Colonic mucosa (tissue), 4 donors: ENCODE results near the gene POC1A. TPM values are rescaled to one million over a fixed set of nuclear protein-coding genes. Genes with fewer than 3 reads are reported as not detected.

ENCODE experiments used
- DNase-seq: peaks from one replicate; pipeline ENCODE4 v3.0.0-alpha.2; 2020
- H3K27ac ChIP-seq: fragments of 200-600 bp; one replicate; pipeline ENCODE4 v1.8.0; 2021
- H3K27me3 ChIP-seq: fragments of 200-600 bp; one replicate; pipeline ENCODE4 v1.8.0; 2021
- H3K36me3 ChIP-seq: fragments of 200-600 bp; one replicate; pipeline ENCODE4 v1.8.0; 2021
- H3K4me1 ChIP-seq: fragments of 200-600 bp; one replicate; pipeline ENCODE4 v1.8.0; 2021; ENCODE audit warnings: mild to moderate bottlenecking
- H3K4me3 ChIP-seq: fragments of 200-600 bp; one replicate; pipeline ENCODE4 v1.8.0; 2021
- H3K9ac ChIP-seq, 2 donors: one replicate each; pipeline ENCODE4 v1.7.0; 2013; ENCODE audit warnings: control low read depth in 2 of 2, low read depth in 2 of 2, low read length in 2 of 2
- H3K9me3 ChIP-seq: fragments of 200-600 bp; one replicate; pipeline ENCODE4 v1.8.0; 2021
- CTCF ChIP-seq: fragments of 200-600 bp; IDR thresholded peaks from one replicate; pipeline ENCODE4 v1.8.0; 2022; ENCODE audit warnings: antibody characterized with exemption, mild to moderate bottlenecking
- intact Hi-C: fragments of 100-400 bp; cut with DNase I; formaldehyde crosslinking; loops from one replicate; pipeline ENCODE4 v1.14.1; 2022
- total RNA-seq, 2 donors: library from RNA; stranded (reverse); fragmentation: NEBNext Ultra II Directional in 1 of 2; extraction: Animal tissue kit (Norgen Biotek cat#: 25700) in 1 of 2; gene quantifications; one replicate each; pipeline ENCODE4 v1.2.1, GENCODE V29; 2021
- donor health status: healthy.
- donor health status: DM: no; HTN: no; CAD: no.
- donor health status: DM: no; HTN: no; CAD: no.

POC1A gene
- total RNA-seq, 2 donors from 2014 or later, result 7.6 to 33.7 TPM

DNA sequence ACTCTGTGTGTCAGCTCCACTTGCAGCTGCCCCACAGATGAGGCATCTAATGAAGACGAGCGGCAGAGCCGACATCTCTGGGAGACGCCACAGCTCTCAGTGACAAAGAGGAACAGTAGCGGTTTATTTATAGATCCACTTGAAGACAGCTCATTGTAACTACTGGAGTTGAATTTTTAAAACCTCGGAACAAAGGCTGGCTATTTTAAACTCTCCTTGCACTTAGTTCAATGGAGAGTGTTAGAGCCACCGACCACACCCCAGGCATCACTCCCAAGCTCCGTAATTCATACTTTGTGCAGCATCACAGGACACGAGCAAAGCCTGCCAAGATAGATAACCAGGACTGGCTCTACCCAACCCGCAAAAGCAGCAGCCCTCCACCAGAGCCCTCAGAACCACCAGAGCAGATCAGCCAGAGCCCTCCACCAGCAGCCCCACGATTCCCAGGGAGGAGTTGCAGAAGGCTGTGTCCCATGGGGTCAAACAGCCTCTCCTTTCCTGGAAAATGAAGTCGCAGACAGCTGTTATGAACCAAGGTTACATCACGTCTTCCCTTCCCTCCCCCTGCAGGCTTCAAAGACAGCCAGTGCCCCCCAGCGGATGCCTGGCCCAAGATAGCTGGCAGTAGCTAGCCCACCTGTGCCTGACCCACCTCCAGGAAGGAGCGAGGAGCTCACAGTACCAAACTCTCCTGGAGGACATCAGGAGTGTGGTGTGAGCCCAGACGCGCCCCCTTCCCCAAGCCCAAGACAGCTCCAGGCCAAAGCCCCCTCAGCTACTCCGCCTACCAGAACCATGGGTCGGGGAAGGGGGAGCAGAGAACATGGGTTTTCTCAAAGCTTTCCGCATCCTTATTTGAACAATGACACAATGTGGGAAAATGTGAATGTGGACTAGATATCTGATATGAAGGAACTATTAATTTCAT, 45.7 kb downstream of the POC1A start:
- no peaks in the 10 kb centered on the region for H3K27me3 ChIP-seq
- no peak overlapping the region for H3K27ac ChIP-seq
- H3K4me1 ChIP-seq, result no peaks in the 10 kb centered on the region
- H3K9me3 ChIP-seq, result no peaks in the 10 kb centered on the region
- intact Hi-C loops, result no loop called here
- H3K4me3 ChIP-seq, result no peak overlapping the region
- no peak overlapping the region for H3K9ac ChIP-seq
- no peaks in the 10 kb centered on the region for H3K36me3 ChIP-seq
- TF ChIP-seq CTCF, result no peak
- DNase-seq, result no peak

GRCh38 chr3:52106951-52107611, 47.1 kb downstream of the POC1A start:
- Histone ChIP-seq H3K27ac (no peak overlapping the region), H3K4me3 (no peak overlapping the region), H3K4me1 (no peaks in the 10 kb centered on the region), H3K27me3 (no peaks in the 10 kb centered on the region), H3K9ac (no peak overlapping the region), H3K36me3 (no peaks in the 10 kb centered on the region), H3K9me3 (no peaks in the 10 kb centered on the region)
- no peak for DNase-seq
- no peak for TF ChIP-seq CTCF
- intact Hi-C loops, result no loop called here

DNA sequence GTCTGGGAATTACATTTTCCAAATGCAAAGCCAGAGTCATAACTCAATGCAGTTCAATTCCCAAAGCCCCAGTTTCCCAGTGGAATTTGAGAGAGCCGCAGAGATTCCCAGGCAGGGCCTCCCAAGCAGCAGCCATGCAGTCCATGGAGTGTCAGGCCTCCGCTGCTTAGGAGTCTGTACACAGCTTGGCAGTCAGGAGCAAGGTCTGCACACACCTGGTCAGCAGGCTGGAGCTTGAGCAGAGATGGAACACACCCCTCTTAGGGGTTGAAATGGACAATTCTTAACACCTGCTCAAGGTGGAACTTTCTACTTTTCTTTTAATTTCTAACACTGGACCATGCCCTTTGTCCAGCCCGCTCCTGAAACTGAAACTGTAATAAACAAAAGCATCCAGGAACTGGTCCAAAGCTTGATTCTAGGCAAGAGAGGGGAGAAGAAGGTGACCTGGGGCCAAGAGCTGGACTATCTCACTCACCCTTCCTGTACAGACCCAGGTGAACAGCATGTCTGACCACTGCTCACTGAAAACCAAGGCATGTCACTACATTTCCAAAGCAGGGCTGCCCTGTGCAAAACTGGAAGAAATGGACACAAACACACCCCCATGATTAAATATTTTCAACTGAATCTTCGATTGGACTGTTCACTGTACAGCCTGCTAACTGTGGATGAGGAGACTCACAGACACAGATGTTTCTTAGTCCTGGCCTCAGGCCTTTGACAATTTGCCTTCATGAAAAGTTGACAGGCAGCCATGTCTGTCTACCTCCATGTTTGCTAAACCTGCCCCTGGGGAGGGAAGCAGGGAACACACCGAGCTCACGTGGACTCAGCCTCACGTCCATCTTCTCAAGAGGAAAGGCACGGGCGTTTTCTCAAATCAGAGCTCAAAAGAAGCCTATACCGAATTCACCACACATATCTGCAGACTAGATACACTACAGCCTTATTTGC, 49.3 kb downstream of the POC1A start:
- Histone ChIP-seq H3K27me3 (no peaks in the 10 kb centered on the region), H3K27ac (no peak overlapping the region)

GRCh38 chr3:52102934-52103333, 51.3 kb downstream of the POC1A start:
- no peak for TF ChIP-seq CTCF

More for the DNA sequence above, 49.3 kb downstream of the POC1A start:
- DNase-seq, result no peak
- H3K36me3 ChIP-seq, result no peaks in the 10 kb centered on the region
- no peak overlapping the region for H3K4me3 ChIP-seq
- intact Hi-C loops, result no loop called here
- no peak overlapping the region for H3K9ac ChIP-seq
- no peaks in the 10 kb centered on the region for H3K4me1 ChIP-seq
- no peaks in the 10 kb centered on the region for H3K9me3 ChIP-seq
- no peak for TF ChIP-seq CTCF

GRCh38 chr3:52099001-52099401, 55.2 kb downstream of the POC1A start:
- H3K4me3 ChIP-seq, result no peak overlapping the region
- intact Hi-C loops, result no loop called here
- no peak for DNase-seq
- H3K36me3 ChIP-seq, result no peaks in the 10 kb centered on the region
- no peaks in the 10 kb centered on the region for H3K9me3 ChIP-seq
- TF ChIP-seq CTCF, result no peak
- no peak overlapping the region for H3K27ac ChIP-seq
- H3K4me1 ChIP-seq, result no peaks in the 10 kb centered on the region
- no peak overlapping the region for H3K9ac ChIP-seq
- H3K27me3 ChIP-seq, result no peaks in the 10 kb centered on the region

More at GRCh38 chr3:52102934-52103333, 51.3 kb downstream of the POC1A start:
- H3K27me3 ChIP-seq, result no peaks in the 10 kb centered on the region
- intact Hi-C loops, result no loop called here
- H3K36me3 ChIP-seq, result no peaks in the 10 kb centered on the region
- no peak for DNase-seq
- H3K27ac ChIP-seq, result no peak overlapping the region
- H3K9ac ChIP-seq, result no peak overlapping the region
- no peak overlapping the region for H3K4me3 ChIP-seq
- no peaks in the 10 kb centered on the region for H3K9me3 ChIP-seq
- no peaks in the 10 kb centered on the region for H3K4me1 ChIP-seq
